Epithelial cell of esophagus (primary cell): ENCODE results near the gene DCTN3.

Experiments used
- DNase-seq: peaks from one replicate; pipeline ENCODE4 v3.0.0; 2010; ENCODE audit warnings: low read depth
- H3K4me3 ChIP-seq: 2 replicates; pipeline ENCODE4 v1.5.1; 2011; ENCODE audit warnings: mild to moderate bottlenecking, low read length, control low read depth
- TF ChIP-seq, protein P1 (sequence below): IDR thresholded peaks from 2 replicates; pipeline ENCODE4 v1.5.1; 2011; ENCODE audit warnings: low read depth, mild to moderate bottlenecking, low read length, control low read depth, inconsistent platforms; ENCODE audit not compliant: insufficient read depth; ENCODE audit errors: missing control alignments

The DCTN3 gene

DNA sequence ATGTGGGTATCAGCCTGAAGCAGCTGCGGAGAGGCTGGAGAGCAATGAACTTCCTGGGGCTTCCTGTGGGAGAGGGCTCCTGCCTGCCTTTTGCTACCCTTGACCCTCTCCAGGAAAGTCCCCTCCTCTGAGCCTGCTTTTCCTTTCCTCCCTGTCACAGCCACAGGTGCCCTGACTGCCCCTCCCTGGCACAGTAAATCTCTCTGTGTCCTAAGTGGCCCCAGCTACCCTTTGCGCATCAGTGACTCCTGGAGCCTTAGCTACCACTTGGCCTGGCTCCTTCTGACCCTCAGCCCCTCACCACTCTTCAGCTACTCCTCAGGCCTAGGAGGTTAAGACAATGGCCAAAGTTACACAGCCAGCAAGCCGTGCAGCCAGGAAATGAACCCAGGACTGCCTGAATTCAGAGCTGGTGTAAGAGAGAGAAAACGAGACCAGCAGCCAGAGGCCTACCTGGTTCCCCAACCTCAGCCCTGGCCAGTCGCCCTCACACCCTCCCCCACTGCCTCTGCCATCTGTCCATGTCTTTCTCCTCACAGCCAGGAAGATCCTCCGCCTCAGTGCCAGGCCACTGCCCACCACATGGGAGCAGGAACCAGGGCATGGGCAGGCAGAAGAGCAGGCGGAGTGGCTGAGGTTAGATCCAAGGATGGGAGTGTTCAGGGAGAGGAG lies 49.4 kb downstream of the DCTN3 start:
- no peak for DNase-seq
- TF ChIP-seq, protein P1, sequence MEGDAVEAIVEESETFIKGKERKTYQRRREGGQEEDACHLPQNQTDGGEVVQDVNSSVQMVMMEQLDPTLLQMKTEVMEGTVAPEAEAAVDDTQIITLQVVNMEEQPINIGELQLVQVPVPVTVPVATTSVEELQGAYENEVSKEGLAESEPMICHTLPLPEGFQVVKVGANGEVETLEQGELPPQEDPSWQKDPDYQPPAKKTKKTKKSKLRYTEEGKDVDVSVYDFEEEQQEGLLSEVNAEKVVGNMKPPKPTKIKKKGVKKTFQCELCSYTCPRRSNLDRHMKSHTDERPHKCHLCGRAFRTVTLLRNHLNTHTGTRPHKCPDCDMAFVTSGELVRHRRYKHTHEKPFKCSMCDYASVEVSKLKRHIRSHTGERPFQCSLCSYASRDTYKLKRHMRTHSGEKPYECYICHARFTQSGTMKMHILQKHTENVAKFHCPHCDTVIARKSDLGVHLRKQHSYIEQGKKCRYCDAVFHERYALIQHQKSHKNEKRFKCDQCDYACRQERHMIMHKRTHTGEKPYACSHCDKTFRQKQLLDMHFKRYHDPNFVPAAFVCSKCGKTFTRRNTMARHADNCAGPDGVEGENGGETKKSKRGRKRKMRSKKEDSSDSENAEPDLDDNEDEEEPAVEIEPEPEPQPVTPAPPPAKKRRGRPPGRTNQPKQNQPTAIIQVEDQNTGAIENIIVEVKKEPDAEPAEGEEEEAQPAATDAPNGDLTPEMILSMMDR: no peak
- no peak overlapping the region for H3K4me3 ChIP-seq

DNA sequence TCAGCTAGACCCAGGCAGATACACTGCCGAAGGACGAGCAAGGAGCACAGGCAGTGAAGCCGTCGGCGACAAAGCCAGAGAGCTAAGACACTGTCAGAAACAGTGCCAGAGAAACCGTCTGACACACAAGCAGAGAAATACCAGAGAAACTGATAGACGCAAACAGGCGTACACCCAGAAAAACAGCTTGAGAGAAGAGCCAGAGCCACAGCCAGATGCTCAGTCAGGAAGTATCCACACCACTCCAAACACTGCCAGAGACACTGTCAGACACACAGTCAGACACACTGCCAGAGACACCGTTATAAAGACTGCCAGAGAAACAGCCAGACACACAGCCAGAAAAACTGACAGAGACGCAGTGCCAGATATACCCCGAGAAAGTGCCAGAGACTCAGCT lies 49.9 kb downstream of the DCTN3 start:
- TF ChIP-seq, protein P1: no peak
- H3K4me3 ChIP-seq: no peak overlapping the region
- no peak for DNase-seq

DNA sequence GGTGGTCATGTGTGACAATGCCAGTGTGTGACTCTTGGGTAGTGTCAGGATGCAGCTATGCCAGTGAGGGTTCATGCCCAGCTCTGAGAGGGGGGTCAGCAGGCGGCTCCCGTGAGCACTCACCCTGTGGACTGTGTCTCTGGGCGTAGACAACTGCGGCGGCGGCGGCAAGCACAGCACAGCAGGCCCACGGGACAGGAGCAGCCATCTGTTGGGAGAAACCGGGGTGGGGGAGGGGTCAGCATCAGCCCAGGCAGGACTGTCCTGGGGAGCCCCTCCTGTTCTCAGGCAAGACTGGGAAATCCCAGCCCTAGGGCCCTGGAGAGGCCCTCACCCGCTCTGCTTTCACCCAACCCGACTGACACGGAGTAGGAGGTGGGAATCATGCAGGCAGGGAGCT lies 51.5 kb downstream of the DCTN3 start:
- TF ChIP-seq, protein P1: no peak
- no peak for DNase-seq
- H3K4me3 ChIP-seq: no peak overlapping the region

DNA sequence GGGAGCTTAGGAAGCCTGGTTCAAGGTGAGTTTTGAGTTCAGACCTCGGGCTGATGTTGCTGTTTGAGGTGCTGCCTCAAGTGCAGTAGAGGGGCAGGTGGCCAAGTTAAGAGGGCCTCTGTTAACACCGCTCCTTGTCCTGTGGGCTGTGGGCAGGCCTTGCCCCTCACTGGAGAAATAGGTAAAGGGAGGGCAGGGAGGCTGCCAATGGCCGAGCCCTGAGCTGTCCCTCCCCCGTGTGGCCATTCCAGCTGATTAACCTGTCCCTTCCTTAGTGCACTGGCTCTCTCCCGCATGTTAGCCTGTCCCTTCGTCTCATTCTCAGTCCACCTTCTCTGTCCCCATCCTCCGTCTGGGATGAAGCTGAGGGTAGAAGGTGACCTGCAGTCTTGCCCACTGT lies 52.2 kb downstream of the DCTN3 start:
- no peak for DNase-seq
- TF ChIP-seq, protein P1: no peak
- no peak overlapping the region for H3K4me3 ChIP-seq

DNA sequence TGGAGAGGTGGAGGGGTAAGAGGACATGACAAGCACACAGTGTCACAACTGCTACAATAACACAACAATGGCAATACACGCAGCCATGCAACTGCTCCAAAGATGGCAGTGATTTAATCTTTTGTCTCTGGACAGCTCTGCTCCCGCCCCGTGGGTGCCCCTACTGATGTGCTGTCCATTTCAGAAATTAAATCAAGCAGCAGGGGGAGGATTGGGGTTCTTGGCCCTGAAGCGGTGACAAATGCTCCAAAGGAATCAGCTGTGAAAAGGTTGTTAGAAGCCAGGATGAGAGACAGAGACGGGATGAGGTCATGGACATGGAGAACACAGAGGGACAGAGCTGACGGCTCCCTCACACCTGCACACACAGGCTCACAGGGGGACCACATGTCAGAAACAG lies 53.3 kb downstream of the DCTN3 start:
- TF ChIP-seq, protein P1: no peak
- DNase-seq: no peak
- H3K4me3 ChIP-seq: no peak overlapping the region

DNA sequence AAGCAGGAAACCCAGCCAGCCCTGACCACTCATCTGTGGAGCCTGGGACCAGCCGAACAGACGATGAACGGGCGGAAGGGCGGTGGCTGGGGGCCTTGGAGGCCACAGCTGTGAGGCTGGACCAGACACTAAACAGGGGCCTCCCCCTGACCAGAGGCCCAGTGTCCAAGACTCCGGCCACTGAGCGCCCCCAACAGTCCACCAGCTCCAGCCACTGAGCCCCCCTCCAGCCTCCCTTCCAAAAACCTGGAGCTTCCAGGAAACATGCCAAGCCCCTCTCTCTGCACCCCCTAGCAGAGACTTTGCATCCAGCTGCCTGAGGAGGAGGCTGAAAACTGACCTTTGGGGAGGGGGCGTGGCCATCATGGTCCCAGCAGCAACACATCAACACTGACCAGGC lies 54.0 kb downstream of the DCTN3 start:
- H3K4me3 ChIP-seq: no peak overlapping the region
- DNase-seq: no peak
- TF ChIP-seq, protein P1: no peak

DNA sequence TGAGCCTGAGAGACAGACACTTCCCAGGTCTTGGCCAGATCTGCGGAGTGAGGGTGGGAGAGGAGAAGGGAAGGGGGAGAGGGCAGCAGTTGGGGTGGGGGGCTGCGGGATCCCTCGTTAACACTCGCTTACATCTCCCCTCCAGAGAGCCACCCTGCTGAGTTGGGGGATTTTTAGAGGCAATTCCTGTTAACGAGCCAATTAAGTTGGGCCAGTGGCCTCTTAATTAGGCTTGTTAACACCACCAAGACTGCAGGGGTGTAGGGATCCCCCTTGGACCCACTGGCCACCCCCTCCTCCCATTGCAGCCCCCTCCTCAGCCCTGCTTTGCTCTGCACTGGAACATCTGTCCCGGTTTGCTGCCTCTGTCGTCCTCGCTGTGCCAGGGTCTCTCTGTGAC lies 54.4 kb downstream of the DCTN3 start:
- H3K4me3 ChIP-seq: no peak overlapping the region
- DNase-seq: no peak
- TF ChIP-seq, protein P1: no peak
